Fibroblast of villous mesenchyme (primary cell): ENCODE results near the gene ANKRD49. TPM values are rescaled to one million over a fixed set of nuclear protein-coding genes. Genes with fewer than 3 reads are reported as not detected.
A peak's percentile ranks its signal among the peaks of the same experiment; 100 is the strongest.

ENCODE experiments used
- DNase-seq: peaks from one replicate; pipeline ENCODE4 v3.0.0-alpha.2; 2010; ENCODE audit warnings: low read depth
- H3K4me3 ChIP-seq: 2 replicates; pipeline ENCODE4 v1.5.1; 2011; ENCODE audit warnings: low read depth, mild to moderate bottlenecking, low read length
- total RNA-seq: library from RNA; depleted of rRNA; stranded (reverse); fragments of >200 nt; gene quantifications from 2 replicates; pipeline ENCODE4 v1.2.3, GENCODE V29; 2012
- TF ChIP-seq, protein P1 (sequence below): IDR thresholded peaks from 2 replicates; pipeline ENCODE4 v1.5.1; 2012; ENCODE audit warnings: low read depth, mild to moderate bottlenecking, low read length; ENCODE audit not compliant: insufficient read depth

The ANKRD49 gene, protein sequence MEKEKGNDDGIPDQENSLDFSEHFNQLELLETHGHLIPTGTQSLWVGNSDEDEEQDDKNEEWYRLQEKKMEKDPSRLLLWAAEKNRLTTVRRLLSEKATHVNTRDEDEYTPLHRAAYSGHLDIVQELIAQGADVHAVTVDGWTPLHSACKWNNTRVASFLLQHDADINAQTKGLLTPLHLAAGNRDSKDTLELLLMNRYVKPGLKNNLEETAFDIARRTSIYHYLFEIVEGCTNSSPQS
- 11.0 and 14.2 TPM in 2 replicates for total RNA-seq

DNA sequence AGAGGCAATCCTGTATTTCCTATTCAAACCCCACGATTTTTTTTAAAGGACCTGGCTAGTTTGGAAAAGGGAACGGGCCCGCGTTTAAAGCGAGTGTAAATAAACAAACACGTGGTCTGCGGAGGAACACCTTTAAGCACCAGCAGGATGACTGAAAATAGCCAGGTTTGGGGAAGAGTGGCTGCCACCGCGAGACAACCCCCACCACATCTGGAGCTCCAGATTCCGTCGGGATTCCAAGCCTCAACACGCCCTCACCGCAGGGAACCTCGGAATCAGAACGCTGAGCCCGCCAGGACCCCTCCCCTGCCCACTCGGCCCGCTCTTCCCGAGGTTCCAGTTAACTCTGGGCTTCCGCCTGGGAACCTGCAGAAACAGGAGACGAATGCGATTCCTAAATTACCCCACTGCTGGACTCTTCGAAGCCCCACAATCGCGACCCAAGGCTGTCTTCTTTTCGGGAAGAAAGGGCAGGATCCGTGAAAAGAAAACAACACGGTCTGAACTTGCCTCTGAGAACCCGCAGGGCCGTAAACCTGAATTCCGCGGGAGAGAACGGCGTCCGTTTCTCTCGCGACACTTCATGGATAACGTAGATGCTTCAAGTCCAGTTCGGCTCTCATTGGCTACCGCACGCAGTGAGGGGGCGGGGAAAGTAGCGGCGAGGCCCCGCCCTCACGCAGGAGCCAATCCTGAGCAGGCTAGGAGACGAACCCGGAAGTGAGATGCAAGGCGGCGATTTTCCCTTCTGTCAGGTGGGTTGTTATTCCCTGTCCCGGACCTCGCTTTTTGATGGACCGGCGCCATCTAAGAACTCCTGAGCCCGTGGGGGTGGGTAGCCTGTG, at the start of gene ANKRD49, which contains the start of gene MRE11:
ANKRD49 (plus strand) TSS at position 704 of the 845 bp plus-strand sequence. CDS start 2,710 bp downstream, outside the sequence.
MRE11 (minus strand) TSS at position 564 of the 845 bp plus-strand sequence. CDS start 1,043 bp downstream, outside the sequence.
- peak within 1 kb of the TSS; percentile 87 for H3K4me3 ChIP-seq
- TF ChIP-seq, protein P1, sequence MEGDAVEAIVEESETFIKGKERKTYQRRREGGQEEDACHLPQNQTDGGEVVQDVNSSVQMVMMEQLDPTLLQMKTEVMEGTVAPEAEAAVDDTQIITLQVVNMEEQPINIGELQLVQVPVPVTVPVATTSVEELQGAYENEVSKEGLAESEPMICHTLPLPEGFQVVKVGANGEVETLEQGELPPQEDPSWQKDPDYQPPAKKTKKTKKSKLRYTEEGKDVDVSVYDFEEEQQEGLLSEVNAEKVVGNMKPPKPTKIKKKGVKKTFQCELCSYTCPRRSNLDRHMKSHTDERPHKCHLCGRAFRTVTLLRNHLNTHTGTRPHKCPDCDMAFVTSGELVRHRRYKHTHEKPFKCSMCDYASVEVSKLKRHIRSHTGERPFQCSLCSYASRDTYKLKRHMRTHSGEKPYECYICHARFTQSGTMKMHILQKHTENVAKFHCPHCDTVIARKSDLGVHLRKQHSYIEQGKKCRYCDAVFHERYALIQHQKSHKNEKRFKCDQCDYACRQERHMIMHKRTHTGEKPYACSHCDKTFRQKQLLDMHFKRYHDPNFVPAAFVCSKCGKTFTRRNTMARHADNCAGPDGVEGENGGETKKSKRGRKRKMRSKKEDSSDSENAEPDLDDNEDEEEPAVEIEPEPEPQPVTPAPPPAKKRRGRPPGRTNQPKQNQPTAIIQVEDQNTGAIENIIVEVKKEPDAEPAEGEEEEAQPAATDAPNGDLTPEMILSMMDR: no peak
- peak; percentile 99 for DNase-seq

DNA sequence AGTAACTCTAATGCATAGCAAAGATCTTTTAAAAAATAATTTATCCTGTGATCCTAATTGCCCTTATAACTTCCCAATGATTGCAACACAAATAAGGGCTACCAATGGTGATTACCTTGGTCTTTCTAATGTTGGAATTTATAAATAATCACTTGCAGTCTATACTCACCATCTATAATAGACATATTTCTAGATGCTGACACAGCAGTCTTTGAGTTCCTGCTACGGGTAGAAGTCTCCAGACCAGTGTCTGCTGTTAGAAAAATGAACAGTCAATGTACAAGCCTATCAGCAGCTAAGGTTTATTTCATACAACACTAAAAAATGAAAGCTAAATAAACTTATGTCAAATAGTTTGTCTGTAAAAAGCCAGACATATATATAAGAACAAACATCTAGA, 48.1 kb upstream of the ANKRD49 start:
- TF ChIP-seq, protein P1: no peak
- no peak overlapping the region for H3K4me3 ChIP-seq

DNA sequence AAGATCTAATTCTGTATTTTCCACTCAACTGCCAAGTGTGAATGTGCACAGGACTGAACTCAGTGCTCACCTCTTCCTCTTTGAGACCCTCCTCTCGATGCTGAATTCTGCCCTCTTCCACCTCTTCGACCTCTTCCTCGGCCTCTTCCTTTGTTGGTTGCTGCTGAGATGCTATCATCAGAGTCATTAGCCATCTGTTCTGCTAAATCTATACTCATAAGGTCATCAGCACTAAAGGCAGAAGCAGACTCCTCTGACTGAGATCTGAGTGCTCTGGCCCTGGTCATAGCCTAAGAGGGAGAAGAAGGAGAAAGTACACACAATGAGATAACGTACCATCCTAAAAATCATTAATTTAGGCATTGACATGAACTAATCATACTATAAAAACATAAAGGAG, 46.6 kb upstream of the ANKRD49 start:
- no peak for DNase-seq
- TF ChIP-seq, protein P1: no peak
- H3K4me3 ChIP-seq: no peak overlapping the region

More for the DNA sequence above, 48.1 kb upstream of the ANKRD49 start:
- DNase-seq: no peak

DNA sequence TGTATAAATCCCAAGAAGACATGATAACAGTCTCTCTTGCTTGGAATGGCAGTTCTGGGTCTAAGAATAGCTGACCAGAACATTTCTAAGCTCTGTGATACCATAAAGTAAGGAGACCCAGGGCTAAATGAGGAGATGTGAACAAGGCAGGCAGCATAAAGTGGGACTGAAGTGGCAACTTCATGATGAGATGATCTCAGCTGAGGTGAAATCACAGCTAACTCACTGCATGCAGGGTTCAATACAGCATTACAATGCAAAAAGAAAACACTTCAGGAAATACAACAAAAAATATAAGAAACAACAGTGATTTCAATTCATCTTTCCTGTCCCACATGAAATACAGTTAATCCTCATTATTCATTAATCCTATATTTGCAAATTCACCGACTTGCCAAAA, 44.8 kb upstream of the ANKRD49 start:
- TF ChIP-seq, protein P1: no peak
- H3K4me3 ChIP-seq: no peak overlapping the region
- no peak for DNase-seq

DNA sequence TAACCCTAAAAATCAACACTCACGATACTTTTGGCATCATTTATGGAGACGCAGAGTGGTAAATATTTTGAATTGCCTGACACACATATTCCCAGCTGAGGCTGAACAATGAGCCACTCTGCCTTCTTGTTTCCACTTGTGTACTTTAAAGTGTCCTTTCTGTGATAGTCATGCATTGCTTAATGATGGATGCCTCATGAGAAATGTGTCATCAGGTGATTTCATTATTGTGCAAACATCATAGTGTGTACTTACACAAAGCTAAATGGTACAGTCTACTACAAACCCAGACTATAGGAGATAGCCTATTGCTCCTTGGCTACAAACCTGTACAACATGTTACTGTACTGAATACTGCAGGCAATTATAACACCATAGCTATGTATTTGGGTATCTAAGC, 44.3 kb upstream of the ANKRD49 start:
- peak; percentile 58 for DNase-seq
- TF ChIP-seq, protein P1: no peak
- no peak overlapping the region for H3K4me3 ChIP-seq

DNA sequence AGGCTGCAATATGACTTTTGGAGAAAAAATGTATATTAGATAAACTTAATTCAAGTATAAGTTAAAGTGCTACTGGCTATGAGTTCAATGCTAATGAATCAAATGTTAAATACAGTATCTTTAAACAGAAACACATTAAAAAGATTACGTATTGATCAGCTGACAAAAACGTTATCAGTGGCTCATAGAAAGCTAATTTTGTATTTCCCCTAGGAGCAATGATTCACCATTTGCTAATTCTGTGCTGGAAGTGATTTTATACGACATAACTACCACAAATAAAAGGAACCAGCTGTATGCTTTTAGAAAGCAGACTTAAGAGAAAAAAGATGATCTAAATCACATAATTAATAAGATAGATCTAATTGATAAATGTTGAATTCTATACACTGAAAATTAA, 43.7 kb upstream of the ANKRD49 start:
- H3K4me3 ChIP-seq: no peak overlapping the region
- TF ChIP-seq, protein P1: no peak
- peak; percentile 6 for DNase-seq
